BLaER1 treated with 17β-estradiol and CSF1 and Interleukin-3, amounts not matched to agents 10 nM and 100 nM (cell line): ENCODE results near the gene NF1.

ENCODE experiments used
- H3K27ac ChIP-seq, 11 experiments: shearing (Covaris generic); formaldehyde crosslinking; 2 replicates each; pipeline ENCODE4 v1.8.1; 2022
- H3K27me3 ChIP-seq, 11 experiments: shearing (Covaris generic); formaldehyde crosslinking; 2 replicates each; pipeline ENCODE4 v1.8.1; 2022
- H3K36me3 ChIP-seq, 11 experiments: shearing (Covaris generic); formaldehyde crosslinking; 2 replicates each; pipeline ENCODE4 v1.8.1; 2022
- H3K4me1 ChIP-seq, 10 experiments: shearing (Covaris generic); formaldehyde crosslinking; 2 replicates each; pipeline ENCODE4 v1.8.1; 2022
- H3K4me2 ChIP-seq, 11 experiments: shearing (Covaris generic); formaldehyde crosslinking; 2 replicates each; pipeline ENCODE4 v1.8.1; 2022
- H3K4me3 ChIP-seq, 10 experiments: shearing (Covaris generic); formaldehyde crosslinking; 2 replicates each; pipeline ENCODE4 v1.8.1; 2022
- H3K9ac ChIP-seq, 11 experiments: shearing (Covaris generic); formaldehyde crosslinking; 2 replicates each; pipeline ENCODE4 v1.8.1; 2022
- H3K9me3 ChIP-seq, 11 experiments: shearing (Covaris generic); formaldehyde crosslinking; replicated peaks in 1 of 11; 2 replicates each; pipeline ENCODE4 v1.8.1; 2022
- H4K20me1 ChIP-seq, 11 experiments: shearing (Covaris generic); formaldehyde crosslinking; 2 replicates each; pipeline ENCODE4 v1.8.1; 2022
- Cebpa-rat ChIP-seq, 11 experiments: shearing (Covaris generic); IDR thresholded peaks; 2 replicates each; pipeline ENCODE4 v1.8.1; 2022

NF1 gene

GRCh38 chr17:31130286-31131224 is 35.8 kb downstream of the NF1 start:
- Histone ChIP-seq H3K9ac (no peak overlapping the region), H3K4me1 (peaks cover 0 to 16% (median 0%) of the 10 kb centered on the region in 10 experiments; a peak in 2 of 20 replicates), H3K27ac (no peak overlapping the region), H4K20me1 (peaks cover 9 to 89% (median 29%) of the 10 kb centered on the region in 11 experiments; a peak in 18 of 22 replicates), H3K4me3 (no peak overlapping the region), H3K4me2 (no peak overlapping the region), H3K27me3 (no peaks in the 10 kb centered on the region), H3K36me3 (peaks cover 2 to 69% (median 23%) of the 10 kb centered on the region in 11 experiments; a peak in 18 of 22 replicates), H3K9me3 (peaks cover 0 to 8% (median 2%) of the 10 kb centered on the region in 11 experiments; a peak in 8 of 22 replicates)
- TF ChIP-seq Cebpa-rat (IDR thresholded peaks at IDR 0.05) = no peak

DNA sequence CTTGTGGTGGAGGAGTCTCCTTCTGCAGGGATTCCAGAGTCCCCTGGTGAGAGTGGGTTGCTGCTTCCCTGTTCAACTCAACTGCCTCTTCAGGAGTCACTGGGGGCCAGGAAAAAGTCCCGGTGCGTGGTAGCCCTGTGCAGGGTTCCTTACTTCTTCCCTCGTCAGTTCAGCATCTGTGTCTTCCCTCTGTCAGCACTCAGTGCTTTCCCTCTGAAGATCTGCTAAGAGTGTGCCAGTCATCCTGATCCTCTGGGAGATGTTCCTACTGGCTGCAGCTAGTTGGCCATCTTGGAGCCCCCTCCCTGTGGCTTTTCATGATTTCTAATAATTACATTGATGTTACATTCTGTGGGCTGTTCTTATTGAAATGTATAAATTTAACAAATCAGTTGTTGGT is 36.5 kb downstream of the NF1 start:
- peaks cover 3 to 82% (median 21%) of the 10 kb centered on the region in 11 experiments; a peak in 17 of 22 replicates for H4K20me1 ChIP-seq
- H3K27ac ChIP-seq = no peak overlapping the region

GRCh38 chr17:31132977-31133376 is 38.2 kb downstream of the NF1 start:
- H4K20me1 ChIP-seq = peaks cover 0 to 68% (median 19%) of the 10 kb centered on the region in 11 experiments; a peak in 17 of 22 replicates
- no peak overlapping the region for H3K9ac ChIP-seq
- H3K4me2 ChIP-seq = no peak overlapping the region

More for the DNA sequence above, 36.5 kb downstream of the NF1 start:
- Histone ChIP-seq H3K9me3 (peaks cover under 1 to 15% (median 9%) of the 10 kb centered on the region in 11 experiments; a peak in 12 of 22 replicates), H3K4me1 (peaks cover 0 to 16% (median 0%) of the 10 kb centered on the region in 10 experiments; a peak in 2 of 20 replicates), H3K36me3 (peaks cover 8 to 72% (median 30%) of the 10 kb centered on the region in 11 experiments; a peak in 19 of 22 replicates), H3K27me3 (no peaks in the 10 kb centered on the region), H3K4me3 (no peak overlapping the region), H3K4me2 (no peak overlapping the region), H3K9ac (no peak overlapping the region)
- no peak for TF ChIP-seq Cebpa-rat (IDR thresholded peaks at IDR 0.05)

GRCh38 chr17:31134576-31134975 is 39.8 kb downstream of the NF1 start:
- Histone ChIP-seq H3K27ac (no peak overlapping the region), H4K20me1 (peaks cover 0 to 56% (median 17%) of the 10 kb centered on the region in 11 experiments; a peak in 17 of 22 replicates), H3K27me3 (no peaks in the 10 kb centered on the region), H3K4me2 (no peak overlapping the region), H3K9ac (no peak overlapping the region), H3K4me1 (peaks cover 0 to 11% (median 5%) of the 10 kb centered on the region in 10 experiments; a peak in 5 of 20 replicates), H3K9me3 (peaks cover 12 to 36% (median 26%) of the 10 kb centered on the region in 11 experiments; a peak in 21 of 22 replicates), H3K36me3 (peaks cover 36 to 89% (median 55%) of the 10 kb centered on the region in 11 experiments; a peak in 20 of 22 replicates), H3K4me3 (no peak overlapping the region)
- no peak for TF ChIP-seq Cebpa-rat (IDR thresholded peaks at IDR 0.05)

More at GRCh38 chr17:31132977-31133376, 38.2 kb downstream of the NF1 start:
- Histone ChIP-seq H3K9me3 (peaks cover 12 to 31% (median 23%) of the 10 kb centered on the region in 11 experiments; a peak in 21 of 22 replicates), H3K4me3 (no peak overlapping the region), H3K27ac (no peak overlapping the region), H3K27me3 (no peaks in the 10 kb centered on the region), H3K4me1 (peaks cover 0 to 16% (median 0%) of the 10 kb centered on the region in 10 experiments; a peak in 2 of 20 replicates), H3K36me3 (peaks cover 25 to 84% (median 44%) of the 10 kb centered on the region in 11 experiments; a peak in 20 of 22 replicates)
- TF ChIP-seq Cebpa-rat (IDR thresholded peaks at IDR 0.05) = no peak

DNA sequence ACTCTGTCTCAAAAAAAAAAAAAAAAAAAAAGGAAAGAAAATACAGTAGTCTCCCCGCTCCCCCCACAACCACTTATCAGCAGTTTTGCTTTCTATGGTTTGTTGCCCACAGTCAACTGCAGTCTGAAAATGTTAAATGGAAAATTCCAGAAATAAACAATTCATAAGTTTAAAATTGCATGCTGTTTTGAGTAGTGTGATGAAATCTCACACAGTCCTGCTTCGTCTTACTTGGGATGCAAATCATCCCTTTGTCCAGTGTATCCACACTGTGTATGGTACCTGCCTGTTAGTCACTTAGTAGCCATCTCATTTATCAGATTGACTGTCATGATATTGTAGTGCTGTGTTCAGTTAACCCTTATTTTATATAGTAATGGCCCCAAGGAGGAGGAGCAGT is 41.5 kb downstream of the NF1 start:
- H4K20me1 ChIP-seq = peaks cover 0 to 54% (median 2%) of the 10 kb centered on the region in 11 experiments; a peak in 14 of 22 replicates
- H3K27me3 ChIP-seq = no peaks in the 10 kb centered on the region
- H3K36me3 ChIP-seq = peaks cover 36 to 87% (median 46%) of the 10 kb centered on the region in 11 experiments; a peak in 20 of 22 replicates
- H3K4me3 ChIP-seq = no peak overlapping the region
- no peak overlapping the region for H3K9ac ChIP-seq
- H3K27ac ChIP-seq = no peak overlapping the region
- TF ChIP-seq Cebpa-rat (IDR thresholded peaks at IDR 0.05) = no peak
- peaks cover 0 to 11% (median 4%) of the 10 kb centered on the region in 10 experiments; a peak in 5 of 20 replicates for H3K4me1 ChIP-seq
- H3K9me3 ChIP-seq = peaks cover 12 to 34% (median 26%) of the 10 kb centered on the region in 11 experiments; a peak in 21 of 22 replicates
- H3K4me2 ChIP-seq = no peak overlapping the region

- Histone ChIP-seq H4K20me1 (peaks cover 0 to 36% (median 0%) of the 10 kb centered on the region in 11 experiments; a peak in 5 of 22 replicates), H3K36me3 (peaks cover 33 to 78% (median 50%) of the 10 kb centered on the region in 11 experiments; a peak in 20 of 22 replicates), H3K4me2 (no peak overlapping the region), H3K9ac (no peak overlapping the region), H3K4me1 (peaks cover 0 to 11% (median 4%) of the 10 kb centered on the region in 10 experiments; a peak in 6 of 20 replicates), H3K27me3 (no peaks in the 10 kb centered on the region), H3K4me3 (no peak overlapping the region), H3K9me3 (peaks cover 12 to 39% (median 26%) of the 10 kb centered on the region in 11 experiments; a peak in 21 of 22 replicates), H3K27ac (no peak overlapping the region)
- TF ChIP-seq Cebpa-rat (IDR thresholded peaks at IDR 0.05) = no peak
Measured at GRCh38 chr17:31140111-31140510, 45.3 kb downstream of the NF1 start.

GRCh38 chr17:31144428-31144827 is 49.7 kb downstream of the NF1 start:
- peaks cover 0 to 11% (median 6%) of the 10 kb centered on the region in 10 experiments; a peak in 7 of 20 replicates for H3K4me1 ChIP-seq

DNA sequence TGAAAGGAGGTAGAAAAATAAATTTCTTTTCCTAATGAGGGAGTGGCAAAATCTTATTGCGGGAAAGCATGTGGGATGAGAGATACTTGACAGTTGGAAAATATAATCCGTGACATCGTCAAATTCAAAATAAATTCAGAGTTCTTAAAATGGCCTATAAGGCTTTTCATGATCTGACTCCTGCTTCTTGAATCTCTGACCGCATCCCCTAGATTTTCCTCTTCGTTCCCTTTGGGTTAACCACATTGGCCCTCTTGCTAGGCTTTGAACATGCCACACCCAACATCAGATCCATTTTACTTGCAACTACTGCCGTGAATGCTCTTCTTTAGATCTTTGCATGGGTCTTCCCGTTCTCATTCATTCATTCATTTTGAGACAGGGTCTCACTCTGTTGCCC is 50.1 kb downstream of the NF1 start:
- Histone ChIP-seq H3K9me3 (peaks cover 0 to 10% (median 0%) of the 10 kb centered on the region in 11 experiments; a peak in 3 of 22 replicates), H3K4me1 (peaks cover 0 to 11% (median 6%) of the 10 kb centered on the region in 10 experiments; a peak in 7 of 20 replicates), H3K4me3 (no peak overlapping the region), H3K36me3 (peaks cover 12 to 67% (median 27%) of the 10 kb centered on the region in 11 experiments; a peak in 20 of 22 replicates), H3K27me3 (no peaks in the 10 kb centered on the region), H3K27ac (no peak overlapping the region), H3K4me2 (no peak overlapping the region), H4K20me1 (peaks cover 0 to 46% (median 0%) of the 10 kb centered on the region in 11 experiments; a peak in 11 of 22 replicates), H3K9ac (no peak overlapping the region)
- no peak for TF ChIP-seq Cebpa-rat (IDR thresholded peaks at IDR 0.05)

More at GRCh38 chr17:31144428-31144827, 49.7 kb downstream of the NF1 start:
- Histone ChIP-seq H4K20me1 (peaks cover 0 to 49% (median 0%) of the 10 kb centered on the region in 11 experiments; a peak in 11 of 22 replicates), H3K27ac (no peak overlapping the region), H3K4me3 (no peak overlapping the region), H3K9me3 (peaks cover 0 to 10% (median 0%) of the 10 kb centered on the region in 11 experiments; a peak in 3 of 22 replicates), H3K9ac (no peak overlapping the region), H3K27me3 (no peaks in the 10 kb centered on the region), H3K4me2 (no peak overlapping the region), H3K36me3 (peaks cover 16 to 67% (median 28%) of the 10 kb centered on the region in 11 experiments; a peak in 20 of 22 replicates)
- no peak for TF ChIP-seq Cebpa-rat (IDR thresholded peaks at IDR 0.05)
